ENCODE measurements around the gene RAB3B.
A peak's percentile ranks its signal among the peaks of the same experiment; 100 is the strongest.
"Not testable (repeated sequence)": the region's sequence is repeated elsewhere in the genome, so short reads cannot be mapped to it uniquely, and the experiment has no call there.

The RAB3B gene

DNA sequence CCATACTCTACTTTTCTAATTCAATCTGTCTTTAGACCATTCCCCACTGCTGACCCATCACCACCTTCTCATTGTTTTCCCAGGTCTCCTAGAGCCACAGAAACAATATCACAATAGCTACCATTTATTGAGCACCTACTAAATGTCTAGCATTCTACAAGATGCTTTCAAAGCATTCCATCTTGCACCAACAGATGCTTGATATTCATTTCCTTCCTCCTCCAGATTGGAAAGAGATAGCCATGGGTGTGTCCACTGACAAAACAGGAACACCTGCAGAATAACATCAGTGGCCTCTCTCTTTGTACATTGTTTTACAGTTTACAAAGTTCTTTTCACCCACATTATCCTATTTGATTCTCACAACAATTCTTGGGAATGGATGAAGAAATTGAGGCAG lies 2.2 kb downstream of the RAB3B start:
- no peak for DNase-seq

- no peak for DNase-seq
Observed at GRCh38 chr1:51986718-51987117, 3.8 kb downstream of the RAB3B start.

DNA sequence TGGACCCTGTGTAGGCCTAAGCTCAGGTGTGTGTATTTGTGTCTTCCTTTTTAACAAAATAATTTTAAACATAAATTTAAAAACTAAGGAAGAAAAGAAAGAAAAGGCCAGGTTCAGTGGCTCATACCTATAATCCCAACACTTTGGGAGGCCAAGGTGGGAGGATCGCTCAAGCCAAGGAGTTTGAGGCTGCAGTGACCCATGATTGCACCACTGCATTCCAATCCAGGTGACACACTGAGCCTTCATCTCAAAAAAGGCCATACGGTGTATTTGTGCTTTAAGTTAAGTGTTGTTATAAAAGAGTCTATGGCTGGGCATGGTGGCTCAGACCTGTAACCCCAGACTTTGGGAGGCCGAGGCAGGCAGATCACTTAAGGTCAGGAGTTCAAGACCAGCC lies 8.3 kb downstream of the RAB3B start:
- no peak for DNase-seq

GRCh38 chr1:51981555-51981954 lies 8.9 kb downstream of the RAB3B start:
- no peak for DNase-seq

- no peak for DNase-seq
Observed at GRCh38 chr1:51978099-51978498, 12.4 kb downstream of the RAB3B start.

- no peak for DNase-seq
Observed at GRCh38 chr1:51976846-51977602, 13.5 kb downstream of the RAB3B start.

- DNase-seq = peak; percentile 93
Observed at GRCh38 chr1:51973587-51974474, 16.7 kb downstream of the RAB3B start.

DNA sequence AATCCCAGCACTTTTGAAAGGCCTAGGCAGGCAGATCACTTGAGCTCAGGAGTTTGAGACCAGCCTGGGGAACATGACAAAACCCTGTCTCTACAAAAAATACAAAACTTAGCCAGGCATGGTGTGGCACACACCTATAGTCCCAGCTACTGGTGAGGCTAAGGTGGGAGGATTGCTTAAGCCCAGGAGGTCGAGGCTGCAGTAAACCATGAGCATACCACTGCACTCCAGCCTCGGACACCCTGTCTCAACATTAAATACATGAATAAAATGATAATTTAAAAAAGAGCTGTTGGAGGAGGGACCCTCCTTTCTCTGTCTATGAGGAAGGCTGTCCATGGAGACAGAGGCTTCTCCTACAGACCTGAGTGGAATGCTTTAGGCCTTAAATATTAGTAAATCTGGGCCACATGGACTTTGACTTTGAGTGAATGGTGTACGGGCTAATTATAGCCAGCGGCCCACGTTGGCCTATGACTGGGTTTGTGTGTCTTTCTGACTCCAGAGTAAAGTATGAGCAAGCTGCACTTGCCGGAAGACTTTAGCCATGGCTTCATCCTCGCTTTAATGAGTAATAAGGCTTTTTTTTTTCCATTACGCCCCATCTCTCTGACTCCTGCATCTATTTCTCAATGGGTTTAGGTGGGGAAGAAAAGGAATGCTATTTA lies 21.3 kb downstream of the RAB3B start:
- DNase-seq = no peak

- no peak for DNase-seq
Observed at GRCh38 chr1:51968632-51969031, 21.9 kb downstream of the RAB3B start.

DNA sequence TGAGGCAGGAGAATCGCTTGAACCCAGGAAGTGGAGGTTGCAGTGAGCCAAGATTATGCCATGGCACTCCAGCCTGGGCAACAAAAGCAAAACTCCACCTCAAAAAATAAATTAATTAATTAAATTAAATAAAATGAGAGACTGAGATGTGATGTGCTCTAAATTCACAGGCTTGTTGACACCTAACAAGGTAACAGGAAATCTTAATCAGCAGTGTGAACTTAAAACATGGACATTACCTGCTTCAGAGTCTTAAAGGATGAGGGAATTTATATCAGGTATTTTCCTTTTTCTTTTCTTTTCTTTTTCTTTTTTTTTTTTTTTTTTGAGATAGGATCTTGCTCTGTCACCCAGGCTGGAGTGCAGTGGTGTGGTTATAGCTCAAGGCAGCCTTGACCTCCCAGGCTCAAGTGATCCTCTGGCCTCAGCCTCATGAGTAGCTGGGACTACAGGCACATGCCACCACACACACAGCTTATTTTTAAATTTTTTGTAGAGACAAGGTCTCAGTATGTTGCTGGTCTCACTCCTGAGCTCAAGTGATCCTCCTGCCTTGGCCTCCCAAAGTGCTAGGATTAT lies 23.2 kb downstream of the RAB3B start:
- DNase-seq = not testable (repeated sequence)

GRCh38 chr1:51966559-51966958 lies 23.9 kb downstream of the RAB3B start:
- no peak for DNase-seq

- no peak for DNase-seq
Observed at GRCh38 chr1:51964309-51964696, 26.2 kb downstream of the RAB3B start.

DNA sequence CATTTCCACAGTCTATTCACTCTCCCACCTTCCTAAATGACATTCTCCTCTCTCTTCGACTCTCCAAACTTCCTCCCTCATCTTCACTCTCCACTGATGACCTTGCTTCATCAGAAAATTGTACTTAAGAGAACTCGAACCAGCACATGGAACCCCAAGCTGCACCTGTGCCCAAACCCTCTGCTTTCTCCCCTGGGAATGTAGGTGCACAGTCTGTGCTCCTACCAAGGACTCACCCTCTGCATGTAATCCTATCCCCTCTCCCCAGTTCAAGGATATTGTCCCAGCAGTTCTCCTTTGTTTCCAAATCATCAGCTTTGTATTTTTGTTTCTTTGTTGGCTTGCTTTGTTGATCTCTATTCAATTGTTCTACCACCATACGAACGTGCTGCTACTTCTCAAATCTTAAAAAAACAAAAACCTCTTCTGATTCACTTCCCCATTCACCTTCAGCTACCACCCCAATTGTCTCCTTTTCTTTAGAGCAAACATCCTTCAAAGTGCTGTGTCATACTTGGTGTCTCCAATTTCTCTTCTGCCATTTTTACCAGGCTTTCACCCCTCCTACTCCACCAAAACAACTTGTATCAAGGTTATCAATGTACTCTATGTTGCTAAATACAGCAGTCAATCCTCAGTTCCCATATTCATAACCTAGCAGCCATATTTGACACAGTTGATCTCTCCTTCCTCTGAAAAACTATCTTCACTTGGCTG lies 26.8 kb downstream of the RAB3B start:
- DNase-seq = no peak

DNA sequence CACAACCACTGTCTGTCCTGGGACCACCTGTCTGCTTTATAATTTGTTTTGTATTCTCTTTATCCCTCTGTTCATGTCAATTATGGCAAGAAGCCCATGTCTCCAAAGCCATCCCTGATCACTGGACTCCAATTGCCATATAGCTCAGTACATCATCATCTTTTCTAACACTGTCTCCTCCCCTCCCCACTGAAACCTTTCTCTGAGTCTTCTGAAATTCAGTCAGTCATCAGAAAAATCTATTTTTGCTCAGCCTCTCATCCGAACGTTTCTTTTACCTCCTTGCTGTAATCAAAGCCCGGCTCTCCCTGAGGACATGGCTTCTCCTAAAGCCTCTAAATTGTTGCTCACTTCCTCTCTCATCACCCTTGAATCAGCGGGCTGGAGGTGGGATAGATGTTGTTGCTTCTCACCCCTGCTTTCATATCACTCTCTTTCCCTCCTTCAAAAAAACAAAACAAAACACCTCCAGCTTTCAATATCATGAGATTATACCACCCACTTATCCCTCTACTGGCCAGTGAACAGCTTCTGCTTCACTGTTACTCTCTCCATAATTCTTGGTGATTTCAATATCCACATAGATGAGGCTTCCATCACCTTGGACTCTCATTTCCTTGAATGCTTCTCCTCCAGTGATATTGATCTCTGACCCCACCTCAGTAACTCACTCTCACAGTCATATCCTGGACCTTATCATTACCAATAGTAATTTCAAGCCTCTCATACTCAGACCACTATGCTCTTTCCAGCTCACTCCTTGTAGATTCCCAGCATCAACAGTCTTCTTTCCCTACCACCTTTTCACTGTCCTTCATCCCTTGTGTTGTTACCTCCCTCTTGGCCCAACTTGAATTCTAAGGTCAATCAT lies 27.8 kb downstream of the RAB3B start:
- no peak for DNase-seq

GRCh38 chr1:51961954-51962353 lies 28.5 kb downstream of the RAB3B start:
- DNase-seq = no peak

DNA sequence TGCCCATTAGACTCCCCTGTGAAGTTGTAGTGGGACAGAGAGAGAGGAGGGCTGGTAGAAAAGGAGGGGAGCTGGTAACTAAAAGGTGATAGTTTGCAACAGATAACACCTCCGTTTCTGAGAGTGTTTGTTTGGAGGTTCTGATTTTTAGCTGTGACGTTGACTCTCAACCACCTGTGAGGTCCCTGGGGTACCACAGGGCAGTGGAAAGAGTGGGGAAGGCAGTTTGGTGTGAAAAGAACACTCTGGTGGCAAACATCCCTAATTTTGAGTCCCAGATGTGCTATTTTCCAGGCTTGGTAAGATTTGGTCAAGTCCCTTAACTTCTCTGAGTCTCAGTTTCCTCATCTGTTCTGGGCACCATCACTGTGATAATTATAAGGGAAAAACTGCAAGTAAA lies 29.3 kb downstream of the RAB3B start:
- no peak for DNase-seq

GRCh38 chr1:51960262-51960661 lies 30.2 kb downstream of the RAB3B start:
- no peak for DNase-seq

GRCh38 chr1:51958824-51959223 lies 31.7 kb downstream of the RAB3B start:
- no peak for DNase-seq

- DNase-seq = peak; percentile 24
Observed at GRCh38 chr1:51957618-51958017, 32.9 kb downstream of the RAB3B start.

- DNase-seq = peak; percentile 16
Observed at GRCh38 chr1:51956528-51957509, 33.7 kb downstream of the RAB3B start.

All from DMS79 (cell line).